PC-3 (cell line): ENCODE measurements around the gene DCP2.

Experiments
- EZH2 ChIP-seq: fragments of 300-600 bp; sonication (generic); IDR thresholded peaks from one replicate; pipeline ENCODE4 v1.6.1; 2017; ENCODE audit warnings: antibody characterized with exemption, mild to moderate bottlenecking, low read length; ENCODE audit not compliant: unreplicated experiment
- EZH2phosphoT487 ChIP-seq: fragments of 300-600 bp; sonication (generic); IDR thresholded peaks from 2 replicates; pipeline ENCODE4 v1.6.1; 2018; ENCODE audit warnings: mild to moderate bottlenecking, antibody characterized with exemption, low read length, borderline replicate concordance
- TF ChIP-seq, protein P1 (sequence below): fragments of 300-600 bp; sonication (generic); conservative IDR thresholded peaks from 2 replicates; pipeline ENCODE4 v1.5.1; 2017; ENCODE audit warnings: antibody characterized with exemption, low read depth, mild to moderate bottlenecking, low read length

DNA sequence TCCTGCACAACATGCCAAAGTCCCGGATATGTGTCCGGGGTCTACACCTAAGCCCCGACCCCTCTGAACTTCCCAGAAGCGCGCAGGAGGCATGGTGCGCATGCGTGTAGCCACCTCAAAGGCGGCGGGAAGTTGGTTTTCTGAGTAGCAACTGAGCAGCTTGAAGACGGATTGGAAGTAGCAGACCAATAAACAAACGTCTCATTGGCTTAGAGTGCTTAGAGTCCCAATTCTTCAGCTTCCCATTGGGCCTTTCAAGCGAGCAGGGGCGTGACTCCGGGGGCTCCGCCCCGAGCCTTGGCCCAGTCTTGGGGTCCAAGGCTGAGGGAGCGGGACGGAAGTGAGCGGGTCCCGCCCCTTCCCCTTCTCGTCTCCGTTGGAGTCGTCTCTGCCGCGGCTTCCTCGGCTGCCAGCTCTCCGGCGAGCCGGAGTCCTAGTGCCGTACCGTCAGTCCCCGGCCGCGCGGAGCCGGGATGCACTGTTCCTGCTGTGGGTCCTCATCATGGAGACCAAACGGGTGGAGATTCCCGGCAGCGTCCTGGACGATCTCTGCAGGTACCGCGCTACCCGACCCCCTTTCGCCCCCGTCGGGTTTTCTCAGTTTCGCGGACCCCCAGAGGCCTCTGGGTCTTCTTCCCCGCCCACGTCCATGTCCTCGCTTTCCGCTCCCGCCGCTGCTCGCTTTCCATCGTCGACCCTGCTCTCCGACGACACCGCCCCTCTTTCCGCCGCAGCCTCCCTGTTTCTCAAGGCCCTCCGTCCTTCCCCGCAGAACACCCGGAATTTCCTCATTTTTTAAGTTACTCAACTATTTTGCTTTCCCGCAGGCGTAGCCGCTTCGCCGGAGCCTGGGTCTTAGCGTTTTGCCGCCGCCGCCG lies at the start of gene DCP2:
- TF ChIP-seq, protein P1, sequence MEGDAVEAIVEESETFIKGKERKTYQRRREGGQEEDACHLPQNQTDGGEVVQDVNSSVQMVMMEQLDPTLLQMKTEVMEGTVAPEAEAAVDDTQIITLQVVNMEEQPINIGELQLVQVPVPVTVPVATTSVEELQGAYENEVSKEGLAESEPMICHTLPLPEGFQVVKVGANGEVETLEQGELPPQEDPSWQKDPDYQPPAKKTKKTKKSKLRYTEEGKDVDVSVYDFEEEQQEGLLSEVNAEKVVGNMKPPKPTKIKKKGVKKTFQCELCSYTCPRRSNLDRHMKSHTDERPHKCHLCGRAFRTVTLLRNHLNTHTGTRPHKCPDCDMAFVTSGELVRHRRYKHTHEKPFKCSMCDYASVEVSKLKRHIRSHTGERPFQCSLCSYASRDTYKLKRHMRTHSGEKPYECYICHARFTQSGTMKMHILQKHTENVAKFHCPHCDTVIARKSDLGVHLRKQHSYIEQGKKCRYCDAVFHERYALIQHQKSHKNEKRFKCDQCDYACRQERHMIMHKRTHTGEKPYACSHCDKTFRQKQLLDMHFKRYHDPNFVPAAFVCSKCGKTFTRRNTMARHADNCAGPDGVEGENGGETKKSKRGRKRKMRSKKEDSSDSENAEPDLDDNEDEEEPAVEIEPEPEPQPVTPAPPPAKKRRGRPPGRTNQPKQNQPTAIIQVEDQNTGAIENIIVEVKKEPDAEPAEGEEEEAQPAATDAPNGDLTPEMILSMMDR: no peak
- TF ChIP-seq EZH2 (no peak), EZH2phosphoT487 (no peak)
